HG02885 (cell line): ENCODE results near the gene EHF.
A peak's percentile ranks its signal among the peaks of the same experiment; 100 is the strongest.

Experiments
- ATAC-seq: cut with Tn5 transposase; IDR thresholded peaks from one replicate; pipeline ENCODE4 v1.9.1; 2021; ENCODE audit warnings: mild to moderate bottlenecking; ENCODE audit not compliant: unreplicated experiment, poor library complexity

Gene EHF

DNA sequence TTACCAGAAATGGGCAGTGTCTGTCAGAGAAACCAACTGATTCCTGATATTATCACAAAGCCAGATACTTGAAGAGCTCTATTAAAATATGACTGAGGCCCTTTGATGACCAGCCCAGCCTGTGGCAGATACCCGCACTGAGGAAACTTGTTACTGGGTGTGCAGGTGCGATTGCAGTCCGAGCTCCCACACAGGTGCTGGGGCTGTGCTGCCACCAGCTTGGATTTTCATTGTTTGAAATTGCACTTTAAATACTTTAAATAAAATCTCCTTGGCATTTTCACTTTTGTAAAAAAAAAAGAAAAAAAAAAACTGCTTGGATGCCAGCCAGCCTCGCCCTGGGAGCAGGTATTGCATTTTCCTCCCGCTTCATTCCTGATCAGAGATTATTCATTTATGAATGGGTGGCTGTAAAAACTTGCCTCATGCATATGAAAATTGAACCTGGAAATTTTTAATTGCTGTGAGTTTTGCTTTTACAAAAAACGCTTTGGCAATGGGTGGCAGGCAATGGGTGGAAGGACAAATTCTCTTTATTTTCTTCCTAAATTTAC lies 21.2 kb downstream of the EHF start:
- no peak for ATAC-seq

DNA sequence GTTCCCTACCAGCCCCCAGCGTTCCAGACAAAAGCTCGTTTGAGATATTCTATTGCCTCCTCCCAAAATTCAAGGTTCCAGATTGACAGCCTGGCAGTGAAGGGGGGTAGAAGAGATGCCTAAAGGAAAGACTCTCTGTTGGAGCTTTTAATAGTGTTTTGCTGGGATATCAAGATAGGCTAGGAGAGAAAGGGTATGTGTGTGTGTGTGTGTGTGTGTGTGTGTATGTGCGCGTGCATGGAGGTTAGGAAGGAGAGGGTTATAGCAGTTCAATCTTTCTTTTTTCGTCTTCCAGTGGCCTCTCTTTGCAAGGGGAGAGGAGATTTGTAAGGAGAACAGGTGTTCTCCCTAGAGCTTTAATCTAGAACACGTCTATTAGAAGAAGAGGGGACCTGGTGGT lies 22.0 kb downstream of the EHF start:
- ATAC-seq = no peak

DNA sequence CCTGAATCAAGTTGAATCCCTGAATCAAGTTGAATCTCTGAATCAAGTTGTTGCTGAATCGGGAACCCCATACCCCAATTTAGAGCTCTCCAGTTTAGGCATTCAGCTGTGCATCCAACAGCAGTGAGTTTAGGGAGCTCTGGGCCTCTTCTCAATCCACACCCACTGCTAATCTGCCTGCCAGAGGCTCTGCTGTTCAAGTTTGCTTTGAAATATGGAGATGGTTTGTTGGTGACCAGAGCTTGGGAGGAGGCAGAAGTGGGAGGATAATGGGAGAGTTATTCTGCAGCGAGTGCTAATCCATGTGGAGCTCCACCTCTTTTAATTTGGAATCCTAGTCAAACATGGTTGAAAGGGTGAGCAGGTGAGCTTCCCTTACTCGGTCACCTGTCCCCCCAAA lies 22.4 kb downstream of the EHF start:
- no peak for ATAC-seq

DNA sequence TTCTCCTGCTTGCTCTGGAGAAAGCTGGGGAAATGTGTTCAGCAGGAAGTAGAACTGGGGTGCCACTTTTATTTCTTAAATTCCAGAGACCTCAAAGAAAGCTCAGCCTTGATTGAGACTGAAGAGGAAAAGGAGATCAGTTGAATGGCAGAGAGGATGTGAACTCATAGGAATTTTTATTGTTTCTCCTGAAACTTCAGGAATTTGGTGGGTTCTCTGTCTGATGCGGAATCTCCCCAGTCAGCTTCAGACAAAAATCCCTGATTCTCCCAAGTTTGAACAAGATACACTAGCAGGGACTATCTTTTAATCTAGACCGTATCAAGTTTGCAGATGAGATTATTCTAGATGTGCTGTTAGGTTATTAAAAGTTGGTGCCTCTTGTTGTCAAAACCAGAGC lies 23.0 kb downstream of the EHF start:
- no peak for ATAC-seq

DNA sequence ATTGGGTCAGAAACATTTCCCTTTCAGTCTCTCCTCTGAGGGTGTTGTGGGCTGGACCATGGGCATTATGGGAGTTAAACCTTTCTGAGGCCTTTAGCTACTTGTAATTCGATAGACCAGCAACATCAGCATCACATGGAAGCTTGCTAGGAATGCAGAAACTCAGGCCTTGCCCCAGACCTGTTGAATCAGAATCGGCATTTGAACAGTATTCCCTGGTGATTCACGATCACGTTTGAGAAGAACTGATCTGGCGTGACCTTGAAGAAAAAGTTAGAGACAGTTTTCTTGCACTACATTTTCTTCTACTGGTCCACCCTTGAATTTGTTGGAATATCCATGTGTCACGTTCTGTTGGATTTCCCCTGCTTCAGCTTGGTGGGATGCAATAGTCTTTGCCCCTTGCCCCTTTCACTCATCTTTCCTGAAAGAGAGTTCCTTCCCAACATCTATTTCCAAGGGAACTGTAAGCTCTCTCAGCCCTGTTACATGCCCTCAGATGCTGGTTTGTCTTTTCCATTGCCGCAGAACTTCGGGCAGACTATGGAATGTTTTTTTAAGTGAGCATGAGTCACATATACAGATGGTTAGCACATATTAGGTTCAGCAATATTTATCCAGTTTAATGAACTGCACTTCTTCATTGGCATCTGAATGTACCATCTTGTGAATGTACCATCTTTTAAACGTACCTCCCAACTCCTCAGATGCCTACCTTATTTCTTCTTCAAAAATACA lies 23.9 kb downstream of the EHF start:
- no peak for ATAC-seq

DNA sequence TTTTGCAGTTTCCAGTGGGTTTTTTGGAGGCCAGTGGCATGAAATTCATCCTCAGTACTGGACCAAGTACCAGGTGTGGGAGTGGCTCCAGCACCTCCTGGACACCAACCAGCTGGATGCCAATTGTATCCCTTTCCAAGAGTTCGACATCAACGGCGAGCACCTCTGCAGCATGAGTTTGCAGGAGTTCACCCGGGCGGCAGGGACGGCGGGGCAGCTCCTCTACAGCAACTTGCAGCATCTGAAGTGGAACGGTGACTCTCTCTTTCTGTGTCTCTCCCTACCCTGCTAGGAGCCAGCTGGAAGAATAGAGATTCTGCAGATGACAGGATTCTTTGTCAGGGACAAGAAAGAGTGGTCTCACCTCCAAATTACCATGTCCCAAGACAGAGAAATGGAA lies 25.5 kb downstream of the EHF start:
- no peak for ATAC-seq

DNA sequence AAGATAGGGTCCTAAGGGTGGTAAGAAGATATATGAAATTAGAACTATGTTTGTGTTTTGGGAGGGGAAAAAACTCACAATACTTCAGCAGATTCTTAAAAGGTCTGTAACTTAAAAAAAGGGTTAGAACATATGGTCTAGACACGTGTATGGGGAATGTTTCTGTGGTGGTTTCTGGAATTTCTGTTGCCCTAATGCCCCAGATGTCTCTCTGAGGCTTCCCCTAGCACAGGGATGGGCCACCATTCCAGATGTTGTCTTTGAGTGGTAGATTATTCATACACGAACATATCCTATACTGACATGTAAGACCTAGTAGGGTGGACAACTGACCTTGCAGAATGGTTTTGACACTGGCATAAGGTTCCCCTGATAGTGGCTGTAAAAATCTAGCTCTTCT lies 26.2 kb downstream of the EHF start:
- no peak for ATAC-seq

DNA sequence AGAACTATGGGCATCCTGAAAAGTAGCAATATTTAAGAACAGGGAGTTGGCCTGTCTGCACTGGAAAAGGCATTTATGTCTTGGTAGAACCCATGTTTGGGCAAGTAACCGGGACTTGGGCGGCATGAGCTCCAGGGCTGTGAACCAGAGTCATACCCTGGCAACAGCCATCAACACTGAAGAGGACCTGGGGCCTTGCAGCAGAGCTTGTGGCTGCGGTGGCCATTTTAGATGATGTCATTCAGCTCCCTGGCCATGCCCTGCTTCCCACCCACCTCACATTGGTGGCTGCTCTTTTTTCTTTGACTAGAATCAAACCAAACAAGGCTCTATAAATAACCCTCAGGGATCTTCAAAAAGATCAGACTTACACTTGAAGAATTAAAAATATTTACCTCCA lies 26.6 kb downstream of the EHF start:
- no peak for ATAC-seq

DNA sequence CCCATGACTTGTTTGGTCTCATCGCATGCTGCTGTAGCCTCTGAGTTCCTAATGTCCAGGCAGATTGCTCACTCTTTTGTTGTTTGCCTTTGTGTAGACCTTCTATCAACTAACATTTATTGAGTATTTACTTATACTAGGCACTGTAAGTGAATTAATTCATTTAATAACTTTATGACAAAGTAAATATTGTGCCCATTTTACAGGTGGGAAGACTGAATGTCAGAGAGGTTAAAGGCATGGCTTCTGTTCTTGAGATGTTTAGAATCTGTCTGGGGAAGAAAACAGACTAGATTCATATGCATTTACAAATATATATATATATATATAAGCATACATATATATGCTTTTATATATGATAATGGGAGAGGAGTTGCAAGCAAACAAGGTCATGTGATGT lies 27.1 kb downstream of the EHF start:
- ATAC-seq = no peak

DNA sequence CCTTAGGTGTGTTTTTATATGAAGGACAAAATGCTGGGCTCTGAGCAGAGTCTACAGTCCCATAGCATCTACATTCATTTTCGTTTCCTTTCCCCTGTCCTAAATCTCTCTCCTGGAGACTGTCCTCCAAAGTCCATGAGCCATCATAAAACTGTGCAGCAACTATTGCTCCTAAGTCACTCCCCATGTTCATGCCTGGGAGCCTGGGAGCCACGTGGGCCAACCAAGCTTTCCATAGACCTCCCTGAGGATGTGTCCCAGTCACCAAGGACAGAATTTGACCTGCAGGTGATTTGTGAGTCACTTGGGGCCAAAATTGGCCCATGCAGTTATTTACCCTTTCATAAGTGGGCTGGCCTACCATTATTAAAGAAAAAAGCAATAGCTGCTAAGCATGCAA lies 28.7 kb downstream of the EHF start:
- ATAC-seq = no peak

DNA sequence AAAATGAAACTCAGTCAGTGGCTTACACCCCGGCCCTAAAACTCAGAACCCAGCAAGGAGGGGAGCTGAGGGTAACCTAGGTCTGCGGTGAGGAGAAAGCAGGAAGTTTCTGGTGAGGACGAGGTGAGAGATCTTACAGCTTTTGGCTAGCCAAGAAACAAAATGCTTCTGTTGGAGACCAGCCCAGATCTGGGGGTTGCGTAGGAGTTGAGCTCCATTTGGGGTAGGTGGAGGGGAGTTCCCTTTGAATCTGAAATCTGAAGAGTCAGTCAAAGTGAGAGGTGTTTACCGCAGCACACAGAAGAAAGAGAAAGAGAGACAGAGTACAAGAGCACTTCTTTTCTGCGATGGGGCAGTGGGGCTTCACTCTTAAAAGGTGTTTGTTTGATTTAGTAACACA lies 29.6 kb downstream of the EHF start:
- ATAC-seq = peak; percentile 92

DNA sequence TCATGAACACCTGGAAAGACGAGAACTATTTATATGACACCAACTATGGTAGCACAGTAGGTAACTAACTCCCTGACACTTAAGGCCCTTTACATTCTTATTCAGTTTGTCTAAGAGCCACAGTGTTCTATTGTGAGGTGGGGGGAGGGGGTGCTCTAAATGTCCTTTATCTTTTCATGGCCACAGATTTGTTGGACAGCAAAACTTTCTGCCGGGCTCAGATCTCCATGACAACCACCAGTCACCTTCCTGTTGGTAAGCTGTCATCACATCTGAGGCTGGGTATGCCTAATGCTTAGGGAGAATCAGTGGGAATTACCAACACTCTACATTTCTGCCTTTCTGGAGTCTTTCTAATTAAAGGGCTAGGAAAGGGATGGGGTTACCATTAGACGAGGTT lies 30.7 kb downstream of the EHF start:
- ATAC-seq = no peak

DNA sequence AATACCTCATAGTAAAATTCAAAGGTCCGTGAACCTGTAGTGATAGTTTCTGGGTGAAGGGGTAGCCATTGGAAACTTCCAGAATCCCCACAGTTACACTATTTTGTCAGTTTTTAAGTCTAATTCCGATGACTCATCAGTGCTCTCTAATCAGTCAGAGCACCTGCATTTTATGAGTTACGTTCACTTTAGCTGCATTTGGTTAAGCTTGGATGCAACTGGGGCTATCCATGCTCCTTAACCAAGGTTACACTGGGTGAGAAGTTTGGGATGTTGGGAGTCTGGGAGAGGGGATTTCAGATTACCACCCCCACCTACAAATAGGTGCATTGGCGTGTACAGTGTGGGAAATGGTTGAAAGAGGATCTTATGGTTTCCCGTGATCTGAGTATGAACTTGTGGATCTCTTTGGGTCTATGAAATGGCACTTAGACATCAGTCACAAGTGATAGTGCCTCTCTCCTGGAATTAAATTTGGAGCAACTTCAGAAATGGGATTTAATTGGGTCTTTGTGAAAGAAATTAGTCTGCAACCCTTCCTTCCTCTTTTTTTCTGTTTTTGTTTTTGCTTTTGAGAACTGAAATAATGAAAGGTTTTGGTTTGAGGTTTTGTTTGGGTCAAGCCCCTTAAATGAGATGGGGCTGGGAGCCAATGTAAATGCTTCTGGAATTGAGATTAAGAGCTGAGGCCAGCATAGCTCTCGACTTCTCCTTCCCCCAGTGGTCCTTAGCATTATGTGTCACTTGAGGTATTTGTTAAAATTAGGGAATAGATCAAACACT lies 31.5 kb downstream of the EHF start:
- peak; percentile 23 for ATAC-seq

DNA sequence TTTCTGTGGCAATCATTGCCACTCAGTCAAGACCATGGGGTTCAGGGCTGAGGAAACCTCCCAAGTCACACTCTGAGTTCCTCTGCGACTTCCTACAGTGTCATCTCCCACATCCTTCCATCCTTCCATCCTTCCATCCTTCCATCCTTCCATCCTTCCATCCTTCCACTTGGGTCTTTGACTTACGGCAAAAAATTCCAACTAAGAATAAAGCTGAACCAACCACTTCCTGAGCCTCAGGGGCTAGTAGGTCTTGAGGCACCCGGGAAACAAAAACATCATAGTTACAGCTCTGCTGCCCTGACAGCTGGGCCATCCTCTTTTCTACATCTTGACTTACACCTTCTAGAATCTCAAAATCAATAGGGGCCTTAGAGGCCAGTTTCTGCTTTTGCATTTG lies 32.1 kb downstream of the EHF start:
- no peak for ATAC-seq

DNA sequence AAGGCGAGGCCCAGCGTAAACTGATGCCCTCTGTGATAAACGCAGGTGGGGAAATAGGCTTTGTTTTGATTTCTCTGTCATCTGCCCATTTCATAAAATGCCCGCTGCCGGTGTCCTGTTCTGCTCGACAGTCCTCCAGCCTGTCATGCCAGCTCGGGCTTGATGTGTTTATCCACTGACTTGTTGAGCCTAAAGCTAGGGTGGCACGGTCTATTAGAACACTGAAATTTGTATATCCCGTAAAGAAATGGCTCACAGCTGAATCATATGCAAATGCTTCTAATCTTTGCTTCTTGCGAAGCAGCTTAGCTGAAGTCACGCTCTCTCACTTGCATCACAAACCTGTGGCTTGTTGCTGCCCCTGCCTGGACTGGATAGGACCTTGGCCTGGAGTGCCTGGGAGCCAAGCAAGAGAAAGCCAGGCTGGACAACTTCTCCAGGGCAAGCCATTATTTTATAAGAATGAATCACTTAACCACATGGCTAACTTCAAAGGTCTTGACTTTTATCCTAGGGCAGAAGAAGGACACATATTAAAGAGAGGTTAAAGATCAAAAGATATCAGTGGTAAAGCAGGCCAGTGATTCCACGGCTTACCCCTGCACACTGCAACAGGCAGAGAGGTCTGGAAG lies 33.1 kb downstream of the EHF start:
- ATAC-seq = no peak

DNA sequence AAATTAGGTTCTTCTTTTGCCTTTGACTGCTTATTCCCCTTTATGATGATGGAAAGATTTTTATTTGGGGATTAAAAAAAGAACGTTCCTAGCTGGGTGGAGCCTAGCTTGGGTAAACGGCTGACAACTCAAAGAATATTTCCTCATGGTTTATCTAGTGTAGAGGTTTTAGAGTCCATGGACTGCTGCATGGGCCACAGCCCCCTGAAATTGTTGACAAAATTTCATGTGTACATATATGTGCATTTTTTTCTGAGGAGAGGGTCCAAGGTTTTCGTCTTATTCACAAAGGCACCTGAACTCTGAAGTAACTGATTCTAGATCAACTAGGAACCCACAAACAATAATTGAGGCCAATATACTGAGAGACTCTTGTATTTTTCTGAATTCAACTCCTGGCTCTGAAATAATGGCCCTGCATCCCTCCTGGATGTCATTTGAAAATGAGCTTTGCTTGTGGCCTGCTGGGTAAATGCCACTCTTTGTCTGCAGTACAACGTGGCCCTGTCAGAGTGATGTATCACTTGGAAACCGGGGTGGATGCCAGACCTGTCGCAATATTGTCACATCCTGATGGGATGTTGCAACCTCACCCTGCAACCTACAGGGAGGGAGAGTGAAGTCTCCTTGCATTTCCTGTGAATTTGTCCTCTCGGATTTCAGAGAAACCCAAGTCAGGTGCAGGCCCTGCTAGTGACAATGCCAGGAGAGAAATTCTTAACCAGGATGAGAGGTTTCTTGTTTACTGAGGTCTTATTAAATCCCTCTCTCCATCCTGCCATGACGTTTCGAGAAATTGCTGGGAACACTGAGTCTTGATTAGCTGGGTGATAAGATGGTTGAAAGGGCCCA lies 33.8 kb downstream of the EHF start:
- no peak for ATAC-seq

DNA sequence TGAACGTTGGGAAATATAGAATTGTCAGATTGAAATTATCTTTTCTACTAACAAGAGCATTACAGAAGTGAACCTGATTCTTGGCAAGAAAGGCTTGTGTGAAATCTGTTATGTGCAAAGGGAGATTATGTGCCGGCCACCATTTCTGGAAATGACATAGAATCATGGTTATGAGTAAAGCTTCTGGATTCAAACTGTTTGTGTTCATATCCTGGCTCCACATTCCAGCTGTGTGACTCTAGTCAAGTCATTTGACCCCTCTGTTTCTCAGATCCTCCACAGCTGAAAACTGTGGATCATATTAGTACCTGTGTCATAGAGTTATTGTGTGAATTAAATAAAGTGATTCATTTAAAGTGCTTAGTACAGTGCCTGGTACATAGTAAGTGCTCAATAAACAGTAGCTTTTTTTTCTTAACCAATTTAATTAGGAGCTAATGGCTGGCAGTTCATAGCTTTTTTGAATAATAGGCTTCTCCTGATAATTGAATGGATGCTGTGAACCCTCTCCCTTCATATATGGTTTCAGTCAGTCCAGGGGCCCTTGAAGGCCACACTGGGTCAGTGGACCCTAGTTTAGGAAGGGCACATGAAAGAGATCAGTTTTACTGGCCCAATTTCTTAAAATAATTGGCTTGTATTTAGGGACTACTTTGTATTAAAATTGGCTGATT lies 34.6 kb downstream of the EHF start:
- ATAC-seq = no peak

DNA sequence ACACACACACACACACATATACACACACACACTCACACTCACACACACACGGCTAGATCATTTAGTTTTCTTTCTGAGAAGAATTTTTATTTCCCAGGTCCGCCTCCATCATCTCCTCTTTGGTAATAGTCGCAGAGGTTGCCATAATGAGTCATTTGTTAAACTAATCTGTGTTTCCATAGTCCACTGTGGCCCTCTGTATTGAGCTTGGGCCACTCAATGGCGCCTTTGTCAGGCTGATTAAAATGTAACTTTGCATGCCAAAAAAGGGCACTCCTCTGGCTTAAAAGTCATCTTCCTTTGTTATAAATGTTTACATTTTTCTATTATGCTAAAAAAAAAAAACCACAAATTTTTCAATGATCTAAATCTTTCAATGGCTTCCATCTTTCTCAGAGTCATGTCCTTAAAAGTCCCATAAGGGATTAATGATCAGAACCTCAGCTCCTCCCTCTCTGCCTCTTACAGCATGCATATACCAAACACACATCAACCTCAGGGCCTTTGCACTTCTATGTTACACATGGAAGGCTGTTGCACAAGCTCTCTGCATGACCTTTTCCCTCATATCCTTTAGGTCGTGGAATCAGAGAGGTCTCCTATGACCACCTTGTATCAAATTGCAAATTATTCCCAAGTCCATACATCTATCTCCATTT lies 35.3 kb downstream of the EHF start:
- ATAC-seq = no peak
